ENCODE measurements around the gene FGF18. TPM values are rescaled to one million over a fixed set of nuclear protein-coding genes. Genes with fewer than 3 reads are reported as not detected.
A peak's percentile ranks its signal among the peaks of the same experiment; 100 is the strongest.

The FGF18 gene
- polyA plus RNA-seq, 3 donors = not detected

- H3K4me2 ChIP-seq (replicated peaks; ENCODE audit: extremely low read depth, low read length, poor library complexity, severe bottlenecking) = no peak overlapping the region
- intact Hi-C loops (cut with micrococcal nuclease) = no loop called here
- no peak overlapping the region for H3K27ac ChIP-seq (ENCODE audit: low read depth in 1 of 2, low read length in 2 of 2)
- no peak overlapping the region for H3K4me3 ChIP-seq (replicated peaks in 1 of 3; ENCODE audit: low read depth in 2 of 3, low read length in 3 of 3)
- peaks cover 0 to 8% of the 10 kb centered on the region in 2 donors for H3K9me3 ChIP-seq (replicated peaks in 1 of 2; ENCODE audit: control insufficient read depth in 1 of 2, insufficient read depth in 1 of 2, low read length in 2 of 2)
- peaks cover 15 to 36% of the 10 kb centered on the region in 2 donors for H3K27me3 ChIP-seq (ENCODE audit: control insufficient read depth in 2 of 2, insufficient read depth in 2 of 2, low read length in 2 of 2)
- no peaks in the 10 kb centered on the region for H3K36me3 ChIP-seq (replicated peaks in 1 of 2; ENCODE audit: control insufficient read depth in 1 of 2, insufficient read depth in 2 of 2, low read length in 2 of 2)
- Mint-ChIP-seq H3K27ac (peak overlapping the region in 1 of 7 donors; percentile 23), H3K9me3 (peaks cover 0 to 7% (median 0%) of the 10 kb centered on the region in 7 donors), H3K36me3 (no peaks in the 10 kb centered on the region), H3K27me3 (ENCODE audit: low read depth in 3 of 3) (peaks cover 27 to 47% (median 44%) of the 10 kb centered on the region in 3 donors), H3K4me1 (peaks cover 16% of the 10 kb centered on the region), H3K4me3 (no peak overlapping the region)
- TF ChIP-seq CTCF (IDR thresholded peaks at IDR 0.05) = no peak
- no peaks in the 10 kb centered on the region for H3K79me2 ChIP-seq (ENCODE audit: insufficient read depth, low read length)
- no peak overlapping the region for H3K9ac ChIP-seq (ENCODE audit: insufficient read depth, low read length, poor library complexity, severe bottlenecking)
- 93% methylated on average over 20 of the region's 26 CpGs for WGBS (ENCODE audit: insufficient coverage)
- no peaks in the 10 kb centered on the region for H4K20me1 ChIP-seq (ENCODE audit: insufficient read depth, low read length)
- DNase-seq = no peak
- H3K4me1 ChIP-seq (ENCODE audit: control insufficient read depth in 1 of 2, insufficient read depth in 2 of 2, low read length in 2 of 2) = peaks cover 6 to 27% of the 10 kb centered on the region in 2 donors
- H2AFZ ChIP-seq (ENCODE audit: insufficient read depth, low read depth, low read length, poor library complexity, severe bottlenecking) = no peak overlapping the region
These were observed 3.6 kb downstream of the FGF18 start for GRCh38 chr5:171422902-171423663.

- no peak for TF ChIP-seq CTCF (IDR thresholded peaks at IDR 0.05)
- H2AFZ ChIP-seq (ENCODE audit: insufficient read depth, low read depth, low read length, poor library complexity, severe bottlenecking) = no peak overlapping the region
- no peaks in the 10 kb centered on the region for H4K20me1 ChIP-seq (ENCODE audit: insufficient read depth, low read length)
- H3K27me3 ChIP-seq (ENCODE audit: control insufficient read depth in 2 of 2, insufficient read depth in 2 of 2, low read length in 2 of 2) = peaks cover 11 to 25% of the 10 kb centered on the region in 2 donors
- H3K4me3 ChIP-seq (replicated peaks in 1 of 3; ENCODE audit: low read depth in 2 of 3, low read length in 3 of 3) = no peak overlapping the region
- Mint-ChIP-seq H3K27me3 (ENCODE audit: low read depth in 3 of 3) (peaks cover 22 to 38% (median 38%) of the 10 kb centered on the region in 3 donors), H3K9me3 (peaks cover 0 to 7% (median 0%) of the 10 kb centered on the region in 7 donors), H3K27ac (no peak overlapping the region), H3K4me1 (peaks cover 8% of the 10 kb centered on the region), H3K4me3 (no peak overlapping the region), H3K36me3 (no peaks in the 10 kb centered on the region)
- no peak for DNase-seq
- 90% methylated on average over 3 of the region's 5 CpGs for WGBS (ENCODE audit: insufficient coverage)
- H3K9ac ChIP-seq (ENCODE audit: insufficient read depth, low read length, poor library complexity, severe bottlenecking) = no peak overlapping the region
- no peaks in the 10 kb centered on the region for H3K36me3 ChIP-seq (replicated peaks in 1 of 2; ENCODE audit: control insufficient read depth in 1 of 2, insufficient read depth in 2 of 2, low read length in 2 of 2)
- H3K79me2 ChIP-seq (ENCODE audit: insufficient read depth, low read length) = no peaks in the 10 kb centered on the region
- peaks cover 0 to 8% of the 10 kb centered on the region in 2 donors for H3K9me3 ChIP-seq (replicated peaks in 1 of 2; ENCODE audit: control insufficient read depth in 1 of 2, insufficient read depth in 1 of 2, low read length in 2 of 2)
- peaks cover 0 to 13% of the 10 kb centered on the region in 2 donors for H3K4me1 ChIP-seq (ENCODE audit: control insufficient read depth in 1 of 2, insufficient read depth in 2 of 2, low read length in 2 of 2)
- H3K4me2 ChIP-seq (replicated peaks; ENCODE audit: extremely low read depth, low read length, poor library complexity, severe bottlenecking) = no peak overlapping the region
- H3K27ac ChIP-seq (ENCODE audit: low read depth in 1 of 2, low read length in 2 of 2) = no peak overlapping the region
- intact Hi-C loops (cut with micrococcal nuclease) = no loop called here
These were observed 5.3 kb downstream of the FGF18 start for GRCh38 chr5:171424726-171425125.
